K562 (cell line): Measurements from ENCODE around the gene ESPL1. TPM values are rescaled to one million over a fixed set of nuclear protein-coding genes. Genes with fewer than 3 reads are reported as not detected.

Source experiments
- CBX3 ChIP-seq, 2 experiments: IDR thresholded peaks; 1 replicate in 1 of 2; 2 replicates in 1 of 2; pipeline ENCODE4 v1.6.1; 2012; ENCODE audit warnings: inconsistent platforms in 2 of 2, low read length in 2 of 2, borderline replicate concordance in 1 of 2, control low read depth in 1 of 2
- CHAMP1 ChIP-seq: fragments of 450-650 bp; IDR thresholded peaks from 2 replicates; pipeline ENCODE4 v1.6.1; 2016; ENCODE audit warnings: mild to moderate bottlenecking
- ERF ChIP-seq: fragments of 450-650 bp; formaldehyde crosslinking; IDR thresholded peaks from 2 replicates; pipeline ENCODE4 v1.4.0; 2020; ENCODE audit warnings: mild to moderate bottlenecking, mixed read lengths
- HOXB6 ChIP-seq: fragments of 250-450 bp; sonication (Bioruptor Pico); IDR thresholded peaks from 2 replicates; pipeline ENCODE4 v1.5.1; 2022; ENCODE audit warnings: mild to moderate bottlenecking, borderline replicate concordance
- IRF9 ChIP-seq: fragments of 450-650 bp; IDR thresholded peaks from 2 replicates; pipeline ENCODE4 v1.6.1; 2016; ENCODE audit warnings: missing biosample characterization, missing genetic modification characterization
- KLF10 ChIP-seq: fragments of 250-450 bp; sonication (Bioruptor Pico); IDR thresholded peaks from 2 replicates; pipeline ENCODE4 v1.6.1; 2021; ENCODE audit warnings: matching md5 sums
- MAFK ChIP-seq: IDR thresholded peaks from 2 replicates; pipeline ENCODE4 v1.6.1; 2011; ENCODE audit warnings: low read length, improper control_type of control experiment
- MTA1 ChIP-seq: fragments of 450-650 bp; IDR thresholded peaks from 2 replicates; pipeline ENCODE4 v1.6.1; 2017; ENCODE audit warnings: borderline replicate concordance
- NFYB ChIP-seq: IDR thresholded peaks from 2 replicates; pipeline ENCODE4 v1.6.1; 2011; ENCODE audit warnings: mild to moderate bottlenecking, moderate library complexity; ENCODE audit not compliant: insufficient read length; ENCODE audit errors: extremely low read depth
- NONO ChIP-seq, 2 experiments: fragments of 200-400 bp in 1 of 2; fragments of 450-650 bp in 1 of 2; formaldehyde crosslinking in 1 of 2; IDR thresholded peaks; 2 replicates each; pipeline ENCODE4 v1.6.1; 2017; ENCODE audit warnings: low read depth in 2 of 2, mild to moderate bottlenecking in 2 of 2, moderate library complexity in 2 of 2, low read length in 1 of 2
- PHF21A ChIP-seq: fragments of 450-650 bp; IDR thresholded peaks from 2 replicates; pipeline ENCODE4 v1.6.1; 2017; ENCODE audit warnings: low read depth, borderline replicate concordance
- RBBP5 ChIP-seq: fragments of 200-600 bp; sonication (generic); IDR thresholded peaks from 2 replicates; pipeline ENCODE4 v1.6.1; 2012; ENCODE audit warnings: borderline replicate concordance, mild to moderate bottlenecking, low read length, control low read depth, inconsistent platforms; ENCODE audit not compliant: insufficient read depth, poor library complexity, severe bottlenecking
- RBM15 ChIP-seq: fragments of 200-400 bp; formaldehyde crosslinking; IDR thresholded peaks from 2 replicates; pipeline ENCODE4 v1.6.1; 2018; ENCODE audit warnings: mild to moderate bottlenecking, low read length, moderate library complexity; ENCODE audit not compliant: insufficient read depth
- RHOXF2B ChIP-seq: fragments of 250-450 bp; sonication (Bioruptor Pico); conservative IDR thresholded peaks from 2 replicates; pipeline ENCODE4 v1.5.1; 2021
- USF1 ChIP-seq: sonication (generic); formaldehyde crosslinking; IDR thresholded peaks from 2 replicates; pipeline ENCODE4 v1.9.0; 2022; ENCODE audit warnings: mild to moderate bottlenecking, missing genetic modification reagents
- ZBTB34 ChIP-seq: fragments of 250-450 bp; sonication (Bioruptor Pico); IDR thresholded peaks from 2 replicates; pipeline ENCODE4 v1.8.0; 2021; ENCODE audit warnings: mild to moderate bottlenecking, moderate library complexity
- ZNF175 ChIP-seq: fragments of 200-800 bp; sonication (Bioruptor generic); IDR thresholded peaks from 2 replicates; pipeline ENCODE4 v1.6.1; 2016; ENCODE audit warnings: low read depth, mild to moderate bottlenecking, missing genetic modification characterization, missing compliant biosample characterization
- ZNF239 ChIP-seq: fragments of 250-450 bp; sonication (Bioruptor Pico); IDR thresholded peaks from 2 replicates; pipeline ENCODE4 v1.4.0; 2020; ENCODE audit warnings: mild to moderate bottlenecking
- ZNF668 ChIP-seq: fragments of 250-450 bp; sonication (Bioruptor Pico); IDR thresholded peaks from 2 replicates; pipeline ENCODE4 v1.8.0; 2022; ENCODE audit warnings: mild to moderate bottlenecking, inconsistent platforms
- ZSCAN29 ChIP-seq: fragments of 450-650 bp; IDR thresholded peaks from 2 replicates; pipeline ENCODE4 v1.6.1; 2017
- polyA plus RNA-seq, 8 experiments: library from polyadenylated mRNA; depleted of rRNA in 4 of 8; stranded (reverse) in 5 of 8; unstranded in 3 of 8; fragments of >200 nt; fragmentation: Nextera tagmentation in 2 of 8; fragmentation: Illumina TruSeq in 1 of 8; extraction: Ambion mirVana in 2 of 8; extraction: Trizol in 1 of 8; gene quantifications; 2 replicates each; pipeline versions ENCODE4 v1.2.1 to v1.2.3, GENCODE V29; 2011 to 2014; ENCODE audit warnings: inconsistent platforms in 1 of 8, missing spikeins in 1 of 8
- total RNA-seq, 7 experiments: library from RNA; depleted of rRNA in 6 of 7; stranded (reverse); fragments of >200 nt in 6 of 7; fragmentation: Illumina TruSeq in 2 of 7; extraction: Trizol in 2 of 7; gene quantifications; 2 replicates each; pipeline versions ENCODE4 v1.2.1 to v1.2.3, GENCODE V29; 2011 to 2021; ENCODE audit warnings: low replicate concordance in 1 of 7
- TF ChIP-seq, protein P1 (sequence below): fragments of 250-450 bp; sonication (Bioruptor Pico); IDR thresholded peaks from 2 replicates; pipeline ENCODE4 v1.5.0; 2021

The ESPL1 gene
- total and polyA plus RNA-seq, 9 of the 15 experiments (the other 6 are each of a cell fraction or from before 2014, with no cell fraction given), result 1.2 to 55.0 (median 18.7) TPM

DNA sequence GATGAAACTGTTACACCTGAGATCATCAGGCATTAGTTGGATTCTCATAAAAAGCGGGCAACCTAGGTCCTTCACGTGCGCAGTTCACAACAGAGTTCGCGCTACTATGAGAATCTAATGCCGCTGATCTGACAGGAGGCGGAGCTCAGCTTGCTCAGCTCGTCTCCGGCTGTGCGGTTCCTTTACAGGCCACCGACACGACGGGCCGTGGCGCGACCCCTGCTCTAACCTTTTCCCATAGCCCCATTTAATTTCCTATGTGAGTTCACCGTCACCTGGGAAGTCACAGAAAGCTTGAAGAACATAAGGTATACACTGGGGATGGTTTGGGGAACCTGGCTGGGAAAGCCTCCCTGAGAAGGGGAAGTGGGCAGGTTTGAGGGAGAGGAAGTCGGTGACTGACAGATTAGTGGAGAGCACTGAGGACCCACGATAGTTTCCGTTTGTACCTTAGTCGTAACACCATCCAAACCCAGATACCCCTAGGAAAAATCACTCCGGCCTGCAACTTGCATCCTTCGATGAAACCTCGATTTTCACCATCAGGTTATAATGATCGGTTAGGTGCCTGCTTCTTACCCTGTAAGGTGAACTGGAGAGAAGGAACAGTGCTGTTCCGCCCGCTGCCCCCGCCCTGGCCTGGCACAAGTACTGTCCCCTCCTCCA, 56.1 kb downstream of the ESPL1 start (continued):
- no peak for TF ChIP-seq ZBTB34 (CRISPR knock-in tag)
- no peak for TF ChIP-seq KLF10 (CRISPR knock-in tag)
- TF ChIP-seq ZNF668, result no peak
- no peak for TF ChIP-seq ZSCAN29
- TF ChIP-seq NONO (IDR thresholded peaks at IDR 0.05; ENCODE audit: low read depth in 2 of 2, low read length in 1 of 2), result no peak
- TF ChIP-seq, protein P1, sequence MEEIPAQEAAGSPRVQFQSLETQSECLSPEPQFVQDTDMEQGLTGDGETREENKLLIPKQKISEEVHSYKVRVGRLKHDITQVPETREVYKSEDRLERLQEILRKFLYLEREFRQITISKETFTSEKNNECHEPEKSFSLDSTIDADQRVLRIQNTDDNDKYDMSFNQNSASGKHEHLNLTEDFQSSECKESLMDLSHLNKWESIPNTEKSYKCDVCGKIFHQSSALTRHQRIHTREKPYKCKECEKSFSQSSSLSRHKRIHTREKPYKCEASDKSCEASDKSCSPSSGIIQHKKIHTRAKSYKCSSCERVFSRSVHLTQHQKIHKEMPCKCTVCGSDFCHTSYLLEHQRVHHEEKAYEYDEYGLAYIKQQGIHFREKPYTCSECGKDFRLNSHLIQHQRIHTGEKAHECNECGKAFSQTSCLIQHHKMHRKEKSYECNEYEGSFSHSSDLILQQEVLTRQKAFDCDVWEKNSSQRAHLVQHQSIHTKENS (CRISPR knock-in tag), result no peak
- TF ChIP-seq CHAMP1, result no peak
- TF ChIP-seq MTA1, result no peak
- no peak for TF ChIP-seq NFYB
- peak; percentile 26; the same call in 1 of the 2 replicates for TF ChIP-seq USF1 (CRISPR knock-in tag)
- TF ChIP-seq RBBP5, result peak; percentile 11
- TF ChIP-seq CBX3 (IDR thresholded peaks at IDR 0.05; ENCODE audit: borderline replicate concordance in 1 of 2, low read length in 2 of 2), result no peak
- TF ChIP-seq RHOXF2B (CRISPR knock-in tag), result no peak
- TF ChIP-seq MAFK, result no peak
- no peak for TF ChIP-seq RBM15
- peak; percentile 37; the same call in 1 of the 2 replicates for TF ChIP-seq ZNF175 (CRISPR knock-in tag)
- no peak for TF ChIP-seq IRF9 (tag)
- TF ChIP-seq HOXB6 (CRISPR knock-in tag), result no peak
- no peak for TF ChIP-seq PHF21A
- TF ChIP-seq ZNF239 (CRISPR knock-in tag), result no peak
- 0 out of 2 replicates have a peak, but pooled peaks have one; percentile 25 for TF ChIP-seq ERF (CRISPR knock-in tag)
